GM23338 (cell line): Measurements from ENCODE around the gene CPNE1. TPM values are rescaled to one million over a fixed set of nuclear protein-coding genes. Genes with fewer than 3 reads are reported as not detected.
A peak's percentile ranks its signal among the peaks of the same experiment; 100 is the strongest.

Experiments used
- ATAC-seq: fragments of 200-7000 bp; cut with Tn5 transposase; 3 replicates; pipeline ENCODE4 v1.9.1; 2020
- DNase-seq: peaks from one replicate; pipeline ENCODE4 v3.0.0-alpha.2; 2015; ENCODE audit warnings: low spot score
- H2AFZ ChIP-seq: fragments of 200-600 bp; sonication (generic); 2 replicates; pipeline ENCODE4 v1.8.0; 2016; ENCODE audit warnings: antibody characterized with exemption, mild to moderate bottlenecking, moderate library complexity
- H3F3A ChIP-seq: fragments of 200-600 bp; sonication (generic); replicated peaks from 2 replicates; pipeline ENCODE4 v1.8.0; 2017; ENCODE audit warnings: antibody characterized with exemption, mixed run types, low read depth
- H3K27ac ChIP-seq: fragments of 200-600 bp; sonication (generic); 2 replicates; pipeline ENCODE4 v1.6.1; 2016; ENCODE audit warnings: low read depth
- H3K27me3 ChIP-seq: fragments of 200-600 bp; sonication (generic); 2 replicates; pipeline ENCODE4 v1.8.0; 2016; ENCODE audit warnings: mild to moderate bottlenecking, mixed run types, moderate library complexity; ENCODE audit not compliant: insufficient read depth
- H3K36me3 ChIP-seq: fragments of 200-600 bp; sonication (generic); 2 replicates; pipeline ENCODE4 v1.8.0; 2016; ENCODE audit warnings: mild to moderate bottlenecking; ENCODE audit not compliant: insufficient read depth
- H3K4me1 ChIP-seq: fragments of 200-600 bp; sonication (generic); 2 replicates; pipeline ENCODE4 v1.8.0; 2016; ENCODE audit warnings: mild to moderate bottlenecking, moderate library complexity; ENCODE audit not compliant: insufficient read depth
- H3K4me2 ChIP-seq: fragments of 200-600 bp; sonication (generic); 2 replicates; pipeline ENCODE4 v1.7.1; 2017; ENCODE audit warnings: mixed run types
- H3K4me3 ChIP-seq: fragments of 200-600 bp; sonication (generic); 2 replicates; pipeline ENCODE4 v1.6.1; 2016; ENCODE audit warnings: mixed run types
- H3K79me2 ChIP-seq: fragments of 200-600 bp; sonication (generic); replicated peaks from 2 replicates; pipeline ENCODE4 v1.8.0; 2017; ENCODE audit warnings: mild to moderate bottlenecking; ENCODE audit not compliant: insufficient read depth
- H3K9me2 ChIP-seq: fragments of 200-600 bp; sonication (generic); 2 replicates; pipeline ENCODE4 v1.8.0; 2017; ENCODE audit not compliant: insufficient read depth
- H4K20me1 ChIP-seq: fragments of 200-600 bp; sonication (generic); replicated peaks from 2 replicates; pipeline ENCODE4 v1.8.0; 2017; ENCODE audit warnings: mild to moderate bottlenecking; ENCODE audit not compliant: insufficient read depth
- H3K27ac Mint-ChIP-seq: 2 replicates; pipeline ENCODE4 v1.8.0; 2020; ENCODE audit warnings: inconsistent platforms, mild to moderate bottlenecking, moderate library complexity, mixed read lengths
- H3K27me3 Mint-ChIP-seq: 3 replicates; pipeline ENCODE4 v1.8.0; 2022; ENCODE audit warnings: low read depth, mild to moderate bottlenecking, moderate library complexity, mixed read lengths, inconsistent platforms; ENCODE audit not compliant: insufficient read depth, poor library complexity
- H3K36me3 Mint-ChIP-seq: 3 replicates; pipeline ENCODE4 v1.8.0; 2021; ENCODE audit warnings: low read depth, mild to moderate bottlenecking, inconsistent platforms, moderate library complexity, mixed read lengths
- H3K4me1 Mint-ChIP-seq: 3 replicates; pipeline ENCODE4 v1.8.0; 2020; ENCODE audit warnings: mild to moderate bottlenecking, inconsistent platforms, mixed read lengths
- H3K4me3 Mint-ChIP-seq: 3 replicates; pipeline ENCODE4 v1.8.0; 2021; ENCODE audit warnings: moderate library complexity, mild to moderate bottlenecking, inconsistent platforms, mixed read lengths
- H3K9me3 Mint-ChIP-seq: 3 replicates; pipeline ENCODE4 v1.8.0; 2020; ENCODE audit warnings: moderate library complexity, mild to moderate bottlenecking, inconsistent platforms, mixed read lengths
- ETS1 ChIP-seq: IDR thresholded peaks from 2 replicates; pipeline ENCODE4 v1.6.1; 2016; ENCODE audit warnings: antibody characterized with exemption
- EZH2 ChIP-seq: fragments of 200-600 bp; sonication (generic); IDR thresholded peaks from one replicate; pipeline ENCODE4 v1.8.0; 2017; ENCODE audit warnings: antibody characterized with exemption, mild to moderate bottlenecking, low read depth; ENCODE audit not compliant: unreplicated experiment
- POLR2AphosphoS5 ChIP-seq: IDR thresholded peaks from 2 replicates; pipeline ENCODE4 v1.6.1; 2016; ENCODE audit warnings: antibody characterized with exemption, low read depth
- polyA plus RNA-seq: library from polyadenylated mRNA; unstranded; fragments of >200 nt; fragmentation: Nextera tagmentation; extraction: Ambion mirVana; gene quantifications from 2 replicates; pipeline ENCODE4 v1.2.1, GENCODE V29; 2016
- total RNA-seq: library from RNA; depleted of rRNA; stranded (reverse); fragments of >200 nt; shearing (Covaris generic); gene quantifications from 2 replicates; pipeline ENCODE4 v1.2.3, GENCODE V29; 2014
- TF ChIP-seq, protein P1 (sequence below), 2 experiments: fragments of 200-600 bp in 1 of 2; sonication (generic) in 1 of 2; conservative IDR thresholded peaks; 2 replicates each; pipeline versions ENCODE4 v1.5.1 to v1.6.1; 2016 to 2017; ENCODE audit warnings: antibody characterized with exemption in 2 of 2, low read depth in 2 of 2, mild to moderate bottlenecking in 2 of 2, moderate library complexity in 1 of 2

The CPNE1 gene
- total and polyA plus RNA-seq, 2 experiments from 2014 or later, result 189 to 196 TPM

GRCh38 chr20:35617397-35618262 lies 47.1 kb downstream of the CPNE1 start:
- H3K79me2 ChIP-seq, result no peaks in the 10 kb centered on the region
- peaks cover 26% of the 10 kb centered on the region for H3K27me3 ChIP-seq
- Mint-ChIP-seq H3K4me3 (peak overlapping the region; percentile 87), H3K27me3 (peaks cover 41% of the 10 kb centered on the region), H3K27ac (no peak overlapping the region; the same call in 1 of the 2 replicates), H3K4me1 (peaks cover 14% of the 10 kb centered on the region), H3K9me3 (no peaks in the 10 kb centered on the region), H3K36me3 (no peaks in the 10 kb centered on the region; the same call in 2 of the 3 replicates)
- H3F3A ChIP-seq, result peaks cover 23% of the 10 kb centered on the region
- H3K36me3 ChIP-seq, result no peaks in the 10 kb centered on the region
- H3K4me2 ChIP-seq, result peak overlapping the region; percentile 95
- DNase-seq, result peak; percentile 88
- H4K20me1 ChIP-seq, result no peaks in the 10 kb centered on the region
- ATAC-seq, result peak; percentile 38
- H3K4me1 ChIP-seq, result peaks cover 21% of the 10 kb centered on the region
- H3K27ac ChIP-seq, result no peak overlapping the region
- TF ChIP-seq, protein P1, sequence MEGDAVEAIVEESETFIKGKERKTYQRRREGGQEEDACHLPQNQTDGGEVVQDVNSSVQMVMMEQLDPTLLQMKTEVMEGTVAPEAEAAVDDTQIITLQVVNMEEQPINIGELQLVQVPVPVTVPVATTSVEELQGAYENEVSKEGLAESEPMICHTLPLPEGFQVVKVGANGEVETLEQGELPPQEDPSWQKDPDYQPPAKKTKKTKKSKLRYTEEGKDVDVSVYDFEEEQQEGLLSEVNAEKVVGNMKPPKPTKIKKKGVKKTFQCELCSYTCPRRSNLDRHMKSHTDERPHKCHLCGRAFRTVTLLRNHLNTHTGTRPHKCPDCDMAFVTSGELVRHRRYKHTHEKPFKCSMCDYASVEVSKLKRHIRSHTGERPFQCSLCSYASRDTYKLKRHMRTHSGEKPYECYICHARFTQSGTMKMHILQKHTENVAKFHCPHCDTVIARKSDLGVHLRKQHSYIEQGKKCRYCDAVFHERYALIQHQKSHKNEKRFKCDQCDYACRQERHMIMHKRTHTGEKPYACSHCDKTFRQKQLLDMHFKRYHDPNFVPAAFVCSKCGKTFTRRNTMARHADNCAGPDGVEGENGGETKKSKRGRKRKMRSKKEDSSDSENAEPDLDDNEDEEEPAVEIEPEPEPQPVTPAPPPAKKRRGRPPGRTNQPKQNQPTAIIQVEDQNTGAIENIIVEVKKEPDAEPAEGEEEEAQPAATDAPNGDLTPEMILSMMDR (conservative IDR thresholded peaks at IDR 0.05; ENCODE audit: low read depth in 2 of 2), result peak; percentile 38 to 56
- TF ChIP-seq ETS1, result no peak
- H3K4me3 ChIP-seq, result peak overlapping the region; percentile 84
- H2AFZ ChIP-seq, result peak overlapping the region; percentile 52; the same call in 1 of the 2 replicates
- no peaks in the 10 kb centered on the region for H3K9me2 ChIP-seq

GRCh38 chr20:35616465-35617396 lies 48.0 kb downstream of the CPNE1 start:
- Histone ChIP-seq H3K4me1 (peaks cover 21% of the 10 kb centered on the region), H3K4me3 (peak overlapping the region; percentile 84), H3K79me2 (no peaks in the 10 kb centered on the region), H2AFZ (peak overlapping the region; percentile 95), H3K27me3 (peaks cover 26% of the 10 kb centered on the region), H3K9me2 (no peaks in the 10 kb centered on the region), H3K36me3 (no peaks in the 10 kb centered on the region), H4K20me1 (no peaks in the 10 kb centered on the region), H3K4me2 (peak overlapping the region; percentile 95), H3F3A (peaks cover 23% of the 10 kb centered on the region), H3K27ac (peak overlapping the region; percentile 86; the same call in 1 of the 2 replicates)
- Mint-ChIP-seq H3K4me3 (peak overlapping the region; percentile 87), H3K27ac (peak overlapping the region; percentile 98), H3K9me3 (no peaks in the 10 kb centered on the region), H3K27me3 (peaks cover 43% of the 10 kb centered on the region), H3K36me3 (no peaks in the 10 kb centered on the region; the same call in 2 of the 3 replicates), H3K4me1 (peaks cover 14% of the 10 kb centered on the region)
- TF ChIP-seq POLR2AphosphoS5 (peak; percentile 29; the same call in 1 of the 2 replicates), EZH2 (no peak)
- peak; percentile 41 for ATAC-seq
- DNase-seq, result peak; percentile 100
